AG04450 (cell line): ENCODE data around the gene ZPR1. TPM values are rescaled to one million over a fixed set of nuclear protein-coding genes. Genes with fewer than 3 reads are reported as not detected.
"Not testable (repeated sequence)": the region's sequence is repeated elsewhere in the genome, so short reads cannot be mapped to it uniquely, and the experiment has no call there.

ENCODE experiments used
- CTCF ChIA-PET: fragments of 300-600, 350-600 bp; formaldehyde crosslinking; extraction: SDS; loops from one replicate; lab custom pipeline; 2022; ENCODE audit warnings: antibody characterized with exemption, inconsistent platforms; lab: Charles Lee
- POLR2A ChIA-PET: fragments of 350-600 bp; formaldehyde crosslinking; extraction: SDS; loops from one replicate; lab custom pipeline; 2021; ENCODE audit warnings: antibody characterized with exemption, inconsistent platforms; lab: Yijun Ruan, JAX
- DNase-seq: peaks from one replicate; pipeline ENCODE4 v3.0.0-alpha.2; 2011; ENCODE audit warnings: low read depth, low spot score
- H3K27ac ChIP-seq: one replicate; pipeline ENCODE4 v1.5.1; 2012; ENCODE audit warnings: low read depth, low read length, control low read depth
- H3K27me3 ChIP-seq: one replicate; pipeline ENCODE4 v1.6.0; 2012; ENCODE audit warnings: low read length; ENCODE audit not compliant: control insufficient read depth, insufficient read depth
- H3K4me3 ChIP-seq: 2 replicates; pipeline ENCODE4 v1.5.1; 2011; ENCODE audit warnings: mild to moderate bottlenecking, low read depth, low read length, control low read depth
- H3K9me3 ChIP-seq: 2 replicates; pipeline ENCODE4 v1.5.1; 2012; ENCODE audit warnings: low read length; ENCODE audit not compliant: control insufficient read depth, insufficient read depth
- polyA plus RNA-seq: library from polyadenylated mRNA; depleted of rRNA; stranded (reverse); fragments of >200 nt; gene quantifications from 2 replicates; pipeline ENCODE4 v1.2.3, GENCODE V29; 2011
- TF ChIP-seq, protein P1 (sequence below): IDR thresholded peaks from 2 replicates; pipeline ENCODE4 v1.5.1; 2011; ENCODE audit warnings: low read depth, low read length, control low read depth, inconsistent platforms

The ZPR1 gene
- polyA plus RNA-seq, 1 experiment: 57.1 TPM

DNA sequence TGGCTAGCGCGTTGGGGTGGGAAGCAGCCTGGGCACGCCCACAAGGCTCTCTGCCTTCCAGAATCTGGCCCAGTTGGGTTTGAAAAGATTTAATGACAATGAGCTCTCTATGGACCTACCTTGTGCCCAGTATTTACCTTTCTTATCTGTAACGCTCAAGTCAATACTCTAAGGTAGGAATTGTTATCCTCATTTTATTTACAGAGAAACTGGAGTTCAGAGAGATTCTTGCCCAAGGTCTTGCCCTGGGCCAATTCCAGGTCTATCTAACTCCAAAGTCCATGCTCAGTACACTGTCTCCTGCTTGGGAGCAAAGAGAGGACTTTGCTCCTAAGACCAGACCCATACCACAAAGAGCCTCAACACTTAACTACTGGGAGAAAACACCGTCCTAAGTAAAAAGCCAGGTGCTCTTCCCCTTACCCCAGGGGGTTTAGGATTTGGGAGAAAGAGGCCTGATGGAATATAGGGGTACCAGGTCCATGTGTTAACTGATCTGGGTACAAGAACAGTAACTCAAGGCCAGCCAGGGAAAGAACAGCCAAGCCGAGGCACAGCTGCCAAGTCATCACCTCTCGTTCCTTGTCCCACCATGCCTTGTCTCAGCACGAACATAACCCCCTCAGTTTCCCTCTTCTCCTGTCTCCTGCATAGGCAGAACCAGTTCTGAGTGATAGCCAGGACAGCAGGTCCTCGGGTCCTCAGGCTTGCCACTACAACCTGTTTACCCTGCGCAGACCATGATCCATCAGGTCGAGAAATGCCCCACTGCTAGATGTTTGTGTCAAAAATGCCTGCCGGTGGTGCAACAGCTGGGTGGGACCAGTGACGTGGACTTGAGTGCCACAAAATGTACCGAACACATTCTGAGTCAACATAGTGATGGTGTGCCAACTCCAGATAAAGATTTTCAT is 20.7 kb upstream of the ZPR1 start:
- TF ChIP-seq, protein P1, sequence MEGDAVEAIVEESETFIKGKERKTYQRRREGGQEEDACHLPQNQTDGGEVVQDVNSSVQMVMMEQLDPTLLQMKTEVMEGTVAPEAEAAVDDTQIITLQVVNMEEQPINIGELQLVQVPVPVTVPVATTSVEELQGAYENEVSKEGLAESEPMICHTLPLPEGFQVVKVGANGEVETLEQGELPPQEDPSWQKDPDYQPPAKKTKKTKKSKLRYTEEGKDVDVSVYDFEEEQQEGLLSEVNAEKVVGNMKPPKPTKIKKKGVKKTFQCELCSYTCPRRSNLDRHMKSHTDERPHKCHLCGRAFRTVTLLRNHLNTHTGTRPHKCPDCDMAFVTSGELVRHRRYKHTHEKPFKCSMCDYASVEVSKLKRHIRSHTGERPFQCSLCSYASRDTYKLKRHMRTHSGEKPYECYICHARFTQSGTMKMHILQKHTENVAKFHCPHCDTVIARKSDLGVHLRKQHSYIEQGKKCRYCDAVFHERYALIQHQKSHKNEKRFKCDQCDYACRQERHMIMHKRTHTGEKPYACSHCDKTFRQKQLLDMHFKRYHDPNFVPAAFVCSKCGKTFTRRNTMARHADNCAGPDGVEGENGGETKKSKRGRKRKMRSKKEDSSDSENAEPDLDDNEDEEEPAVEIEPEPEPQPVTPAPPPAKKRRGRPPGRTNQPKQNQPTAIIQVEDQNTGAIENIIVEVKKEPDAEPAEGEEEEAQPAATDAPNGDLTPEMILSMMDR: no peak
- Histone ChIP-seq H3K27ac (no peak overlapping the region), H3K4me3 (no peak overlapping the region), H3K27me3 (peaks cover 12% of the 10 kb centered on the region), H3K9me3 (no peaks in the 10 kb centered on the region)
- no peak for DNase-seq
- ChIA-PET CTCF (interaction anchor here (2.2 kb wide), 1 partner anchor 18 kb away, joined by 7 read pairs; the partner anchor contains the start of gene APOA5), POLR2A (no interaction called here)

- peak overlapping the region; percentile 11 for H3K27ac ChIP-seq
- POLR2A ChIA-PET: no interaction called here
- TF ChIP-seq, protein P1: no peak
- H3K4me3 ChIP-seq: no peak overlapping the region
- peaks cover 17% of the 10 kb centered on the region for H3K27me3 ChIP-seq
- DNase-seq: no peak
- no peaks in the 10 kb centered on the region for H3K9me3 ChIP-seq
- CTCF ChIA-PET: interaction anchor here (2.2 kb wide), 1 partner anchor 17 kb away, joined by 7 read pairs; the partner anchor contains the start of gene APOA5
These were observed 19.9 kb upstream of the ZPR1 start for GRCh38 chr11:116807601-116808261.

GRCh38 chr11:116804001-116804400 is 16.2 kb upstream of the ZPR1 start:
- DNase-seq: no peak
- TF ChIP-seq, protein P1: no peak
- no peak overlapping the region for H3K4me3 ChIP-seq
- H3K27ac ChIP-seq: no peak overlapping the region
- H3K9me3 ChIP-seq: no peaks in the 10 kb centered on the region
- peaks cover 19% of the 10 kb centered on the region for H3K27me3 ChIP-seq
- ChIA-PET CTCF (no interaction called here), POLR2A (no interaction called here)

DNA sequence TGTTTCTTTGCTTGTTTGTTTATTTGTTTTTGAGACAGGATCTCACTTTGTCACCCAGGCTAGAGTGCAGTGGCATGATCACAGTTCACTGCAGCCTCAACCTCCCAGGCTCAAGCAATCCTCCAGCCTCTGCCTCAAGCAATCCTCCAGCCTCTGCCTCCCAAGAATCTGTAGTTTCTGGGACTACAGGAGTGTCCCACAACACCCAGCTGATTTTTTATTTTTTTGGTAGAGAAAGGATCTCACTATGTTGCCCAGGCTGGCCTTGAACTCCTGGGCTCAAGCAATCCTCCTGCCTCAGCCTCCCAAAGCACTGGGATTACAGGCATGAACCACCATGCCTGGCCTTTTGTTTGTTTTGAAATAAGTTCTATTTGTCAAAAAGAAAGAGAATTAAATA is 13.8 kb upstream of the ZPR1 start:
- H3K27ac ChIP-seq, DNase-seq, POLR2A ChIA-PET, H3K4me3 ChIP-seq, H3K9me3 ChIP-seq, CTCF ChIA-PET: not testable (repeated sequence)
- peaks cover 19% of the 10 kb centered on the region for H3K27me3 ChIP-seq

GRCh38 chr11:116800610-116801009 is 12.8 kb upstream of the ZPR1 start:
- no peak for DNase-seq
- Histone ChIP-seq H3K27ac (no peak overlapping the region), H3K4me3 (no peak overlapping the region), H3K27me3 (peaks cover 14% of the 10 kb centered on the region), H3K9me3 (no peaks in the 10 kb centered on the region)
- TF ChIP-seq, protein P1: no peak
- ChIA-PET CTCF (interaction anchor here (0.6 to 2.5 kb wide), 4 partner anchors 9 to 380 kb away, joined by 3 to 10 read pairs (median 6); partner anchors contain the start of genes APOA1 and APOA5), POLR2A (no interaction called here)
